GM12875 (cell line): ENCODE results near the gene NUP93.
"Not testable (repeated sequence)": the region's sequence is repeated elsewhere in the genome, so short reads cannot be mapped to it uniquely, and the experiment has no call there.

Experiments
- H3K4me3 ChIP-seq: one replicate; pipeline ENCODE4 v1.5.1; 2011; ENCODE audit warnings: low read depth, low read length, control low read depth
- CTCF ChIP-seq: IDR thresholded peaks from 2 replicates; pipeline ENCODE4 v1.5.1; 2011; ENCODE audit warnings: low read depth, mild to moderate bottlenecking, control low read depth, inconsistent platforms, low read length, moderate library complexity, borderline replicate concordance; ENCODE audit not compliant: insufficient read depth

NUP93 gene

GRCh38 chr16:56734429-56734828 is 4.5 kb downstream of the NUP93 start:
- no peak for TF ChIP-seq CTCF
- no peak overlapping the region for H3K4me3 ChIP-seq

- TF ChIP-seq CTCF: no peak
- H3K4me3 ChIP-seq: no peak overlapping the region
Observed at GRCh38 chr16:56736476-56736875, 6.5 kb downstream of the NUP93 start.

GRCh38 chr16:56737539-56737938 is 7.6 kb downstream of the NUP93 start:
- H3K4me3 ChIP-seq: no peak overlapping the region
- no peak for TF ChIP-seq CTCF

- no peak overlapping the region for H3K4me3 ChIP-seq
- no peak for TF ChIP-seq CTCF
Observed at GRCh38 chr16:56738221-56738620, 8.3 kb downstream of the NUP93 start.

DNA sequence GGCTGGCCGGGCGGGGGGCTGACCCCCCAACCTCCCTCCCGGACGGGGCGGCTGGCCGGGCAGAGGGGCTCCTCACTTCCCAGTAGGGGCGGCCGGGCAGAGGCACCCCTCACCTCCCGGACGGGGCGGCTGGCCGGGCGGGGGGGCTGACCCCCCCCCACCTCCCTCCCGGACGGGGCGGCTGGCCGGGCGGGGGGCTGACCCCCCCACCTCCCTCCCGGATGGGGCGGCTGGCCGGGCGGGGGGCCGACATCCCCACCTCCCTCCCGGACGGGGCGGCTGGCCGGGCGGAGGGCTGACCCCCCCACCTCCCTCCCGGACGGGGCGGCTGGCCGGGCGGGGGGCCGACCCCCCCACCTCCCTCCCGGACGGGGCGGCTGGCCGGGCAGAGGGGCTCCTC is 9.4 kb downstream of the NUP93 start:
- not testable (repeated sequence) for H3K4me3 ChIP-seq

DNA sequence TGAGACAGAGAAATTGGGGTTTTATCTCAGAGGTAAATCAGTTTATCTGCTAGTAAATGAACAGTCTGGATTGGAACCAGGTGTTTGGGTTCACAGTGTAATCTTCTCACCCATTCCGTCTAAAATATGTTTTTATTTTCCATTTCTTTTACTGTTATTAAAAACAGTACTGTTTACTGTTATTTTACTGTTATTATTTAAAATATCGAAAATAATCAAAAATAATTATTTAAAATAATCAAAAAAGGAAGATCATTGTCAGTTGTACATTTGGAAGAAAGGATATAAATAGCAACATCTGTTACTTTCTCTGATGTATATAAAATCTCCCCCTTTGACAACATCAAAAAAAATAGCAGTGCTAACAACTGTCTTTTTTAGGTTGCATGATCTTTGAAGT is 11.5 kb downstream of the NUP93 start:
- no peak for TF ChIP-seq CTCF
- no peak overlapping the region for H3K4me3 ChIP-seq

DNA sequence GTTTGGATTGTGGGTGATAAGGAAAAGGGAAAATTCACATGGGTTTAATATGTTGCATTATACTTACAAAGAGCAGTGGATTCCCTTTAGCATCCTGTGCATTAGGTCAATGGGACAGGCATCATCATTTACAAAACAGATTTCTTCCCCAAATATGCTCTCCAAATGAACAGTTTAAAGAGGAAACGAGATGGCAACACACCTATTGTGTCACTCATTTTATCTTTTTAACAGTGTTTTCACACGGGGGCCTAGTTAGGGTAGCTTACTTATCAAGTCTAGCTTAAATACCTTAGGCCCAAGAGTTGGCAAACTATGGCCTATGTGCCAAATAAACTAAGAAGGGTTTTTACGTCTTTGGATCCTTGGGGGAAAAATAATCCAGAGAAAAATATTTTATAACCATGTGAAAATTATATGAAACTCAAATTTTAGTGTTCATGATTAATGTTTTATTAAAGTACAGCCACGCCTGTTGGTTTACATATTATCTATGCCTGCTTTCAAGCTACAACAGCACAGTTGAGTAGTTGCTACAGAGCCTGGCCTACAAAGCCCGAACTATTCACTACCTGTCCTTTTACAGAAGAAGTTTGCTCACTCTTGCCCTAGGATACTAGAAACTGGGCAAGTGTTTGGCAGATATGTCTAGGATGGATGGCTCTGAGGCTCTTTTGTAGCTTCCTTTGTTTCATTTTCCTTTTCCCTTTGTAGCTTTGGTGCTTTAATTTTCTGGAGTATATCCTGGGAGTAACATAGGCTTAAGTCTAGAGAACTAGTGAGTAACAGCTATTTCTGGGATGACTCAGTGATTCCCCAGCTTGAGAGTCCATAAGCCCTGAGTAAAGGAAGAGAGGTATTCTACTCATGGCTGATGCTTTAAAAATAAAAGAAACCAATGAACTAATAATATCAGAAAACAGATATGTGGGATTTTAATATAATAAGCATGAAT is 12.4 kb downstream of the NUP93 start:
- no peak overlapping the region for H3K4me3 ChIP-seq
- TF ChIP-seq CTCF: no peak
